K562 (cell line): ENCODE results near the gene MMP2. TPM values are rescaled to one million over a fixed set of nuclear protein-coding genes. Genes with fewer than 3 reads are reported as not detected.

ENCODE experiments used
- CREB3 ChIP-seq: fragments of 450-650 bp; conservative IDR thresholded peaks from 2 replicates; pipeline ENCODE4 v1.6.1; 2016; ENCODE audit warnings: missing genetic modification characterization, low read depth, mild to moderate bottlenecking, missing compliant biosample characterization, moderate library complexity
- STAT5B ChIP-seq: fragments of 250-450 bp; sonication (Bioruptor Pico); IDR thresholded peaks from 2 replicates; pipeline ENCODE4 v1.8.0; 2021; ENCODE audit warnings: mild to moderate bottlenecking, inconsistent platforms
- polyA plus RNA-seq, 8 experiments: library from polyadenylated mRNA; depleted of rRNA in 4 of 8; stranded (reverse) in 5 of 8; unstranded in 3 of 8; fragments of >200 nt; fragmentation: Nextera tagmentation in 2 of 8; fragmentation: Illumina TruSeq in 1 of 8; extraction: Ambion mirVana in 2 of 8; extraction: Trizol in 1 of 8; gene quantifications; 2 replicates each; pipeline versions ENCODE4 v1.2.1 to v1.2.3, GENCODE V29; 2011 to 2014; ENCODE audit warnings: inconsistent platforms in 1 of 8, missing spikeins in 1 of 8
- total RNA-seq, 7 experiments: library from RNA; depleted of rRNA in 6 of 7; stranded (reverse); fragments of >200 nt in 6 of 7; fragmentation: Illumina TruSeq in 2 of 7; extraction: Trizol in 2 of 7; gene quantifications; 2 replicates each; pipeline versions ENCODE4 v1.2.1 to v1.2.3, GENCODE V29; 2011 to 2021; ENCODE audit warnings: low replicate concordance in 1 of 7
- TF ChIP-seq, protein P1 (sequence below): IDR thresholded peaks from 2 replicates; pipeline ENCODE4 v1.6.1; 2011; ENCODE audit warnings: borderline replicate concordance, low read depth, mild to moderate bottlenecking, moderate library complexity, low read length; ENCODE audit not compliant: insufficient read depth, poor library complexity, severe bottlenecking
- TF ChIP-seq, protein P2 (sequence below): fragments of 450-650 bp; IDR thresholded peaks from 2 replicates; pipeline ENCODE4 v1.6.1; 2016; ENCODE audit warnings: mild to moderate bottlenecking, moderate library complexity
- TF ChIP-seq, protein P3 (sequence below): fragments of 200-800 bp; sonication (Bioruptor generic); IDR thresholded peaks from 2 replicates; pipeline ENCODE4 v1.6.1; 2016; ENCODE audit warnings: missing genetic modification characterization, missing compliant biosample characterization

The MMP2 gene
- total and polyA plus RNA-seq, 9 of the 15 experiments (the other 6 are each of a cell fraction or from before 2014, with no cell fraction given) = 0.05 to 0.53 TPM; not detected in 7

DNA sequence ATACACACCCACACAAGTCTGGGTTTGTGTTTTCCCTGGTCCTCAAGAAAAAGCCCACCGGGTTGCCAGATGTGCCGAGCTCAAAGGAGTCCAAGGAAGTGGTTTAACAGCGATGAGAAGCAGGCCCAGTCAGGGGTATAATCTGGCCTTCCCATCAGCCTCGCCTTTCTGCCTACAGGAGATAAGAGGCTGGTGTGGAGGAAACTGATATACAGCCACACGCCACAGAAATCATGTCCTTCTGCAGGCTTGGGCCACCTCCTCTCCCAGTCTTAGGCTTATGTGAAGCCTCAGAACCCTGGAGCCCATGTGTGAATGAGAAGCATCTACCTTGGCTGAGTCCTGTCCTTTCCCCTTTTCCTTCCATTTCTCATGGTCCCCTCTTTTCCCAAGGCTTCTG is 43.6 kb upstream of the MMP2 start (continued):
- TF ChIP-seq, protein P1, sequence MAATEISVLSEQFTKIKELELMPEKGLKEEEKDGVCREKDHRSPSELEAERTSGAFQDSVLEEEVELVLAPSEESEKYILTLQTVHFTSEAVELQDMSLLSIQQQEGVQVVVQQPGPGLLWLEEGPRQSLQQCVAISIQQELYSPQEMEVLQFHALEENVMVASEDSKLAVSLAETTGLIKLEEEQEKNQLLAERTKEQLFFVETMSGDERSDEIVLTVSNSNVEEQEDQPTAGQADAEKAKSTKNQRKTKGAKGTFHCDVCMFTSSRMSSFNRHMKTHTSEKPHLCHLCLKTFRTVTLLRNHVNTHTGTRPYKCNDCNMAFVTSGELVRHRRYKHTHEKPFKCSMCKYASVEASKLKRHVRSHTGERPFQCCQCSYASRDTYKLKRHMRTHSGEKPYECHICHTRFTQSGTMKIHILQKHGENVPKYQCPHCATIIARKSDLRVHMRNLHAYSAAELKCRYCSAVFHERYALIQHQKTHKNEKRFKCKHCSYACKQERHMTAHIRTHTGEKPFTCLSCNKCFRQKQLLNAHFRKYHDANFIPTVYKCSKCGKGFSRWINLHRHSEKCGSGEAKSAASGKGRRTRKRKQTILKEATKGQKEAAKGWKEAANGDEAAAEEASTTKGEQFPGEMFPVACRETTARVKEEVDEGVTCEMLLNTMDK = no peak
- TF ChIP-seq, protein P2, sequence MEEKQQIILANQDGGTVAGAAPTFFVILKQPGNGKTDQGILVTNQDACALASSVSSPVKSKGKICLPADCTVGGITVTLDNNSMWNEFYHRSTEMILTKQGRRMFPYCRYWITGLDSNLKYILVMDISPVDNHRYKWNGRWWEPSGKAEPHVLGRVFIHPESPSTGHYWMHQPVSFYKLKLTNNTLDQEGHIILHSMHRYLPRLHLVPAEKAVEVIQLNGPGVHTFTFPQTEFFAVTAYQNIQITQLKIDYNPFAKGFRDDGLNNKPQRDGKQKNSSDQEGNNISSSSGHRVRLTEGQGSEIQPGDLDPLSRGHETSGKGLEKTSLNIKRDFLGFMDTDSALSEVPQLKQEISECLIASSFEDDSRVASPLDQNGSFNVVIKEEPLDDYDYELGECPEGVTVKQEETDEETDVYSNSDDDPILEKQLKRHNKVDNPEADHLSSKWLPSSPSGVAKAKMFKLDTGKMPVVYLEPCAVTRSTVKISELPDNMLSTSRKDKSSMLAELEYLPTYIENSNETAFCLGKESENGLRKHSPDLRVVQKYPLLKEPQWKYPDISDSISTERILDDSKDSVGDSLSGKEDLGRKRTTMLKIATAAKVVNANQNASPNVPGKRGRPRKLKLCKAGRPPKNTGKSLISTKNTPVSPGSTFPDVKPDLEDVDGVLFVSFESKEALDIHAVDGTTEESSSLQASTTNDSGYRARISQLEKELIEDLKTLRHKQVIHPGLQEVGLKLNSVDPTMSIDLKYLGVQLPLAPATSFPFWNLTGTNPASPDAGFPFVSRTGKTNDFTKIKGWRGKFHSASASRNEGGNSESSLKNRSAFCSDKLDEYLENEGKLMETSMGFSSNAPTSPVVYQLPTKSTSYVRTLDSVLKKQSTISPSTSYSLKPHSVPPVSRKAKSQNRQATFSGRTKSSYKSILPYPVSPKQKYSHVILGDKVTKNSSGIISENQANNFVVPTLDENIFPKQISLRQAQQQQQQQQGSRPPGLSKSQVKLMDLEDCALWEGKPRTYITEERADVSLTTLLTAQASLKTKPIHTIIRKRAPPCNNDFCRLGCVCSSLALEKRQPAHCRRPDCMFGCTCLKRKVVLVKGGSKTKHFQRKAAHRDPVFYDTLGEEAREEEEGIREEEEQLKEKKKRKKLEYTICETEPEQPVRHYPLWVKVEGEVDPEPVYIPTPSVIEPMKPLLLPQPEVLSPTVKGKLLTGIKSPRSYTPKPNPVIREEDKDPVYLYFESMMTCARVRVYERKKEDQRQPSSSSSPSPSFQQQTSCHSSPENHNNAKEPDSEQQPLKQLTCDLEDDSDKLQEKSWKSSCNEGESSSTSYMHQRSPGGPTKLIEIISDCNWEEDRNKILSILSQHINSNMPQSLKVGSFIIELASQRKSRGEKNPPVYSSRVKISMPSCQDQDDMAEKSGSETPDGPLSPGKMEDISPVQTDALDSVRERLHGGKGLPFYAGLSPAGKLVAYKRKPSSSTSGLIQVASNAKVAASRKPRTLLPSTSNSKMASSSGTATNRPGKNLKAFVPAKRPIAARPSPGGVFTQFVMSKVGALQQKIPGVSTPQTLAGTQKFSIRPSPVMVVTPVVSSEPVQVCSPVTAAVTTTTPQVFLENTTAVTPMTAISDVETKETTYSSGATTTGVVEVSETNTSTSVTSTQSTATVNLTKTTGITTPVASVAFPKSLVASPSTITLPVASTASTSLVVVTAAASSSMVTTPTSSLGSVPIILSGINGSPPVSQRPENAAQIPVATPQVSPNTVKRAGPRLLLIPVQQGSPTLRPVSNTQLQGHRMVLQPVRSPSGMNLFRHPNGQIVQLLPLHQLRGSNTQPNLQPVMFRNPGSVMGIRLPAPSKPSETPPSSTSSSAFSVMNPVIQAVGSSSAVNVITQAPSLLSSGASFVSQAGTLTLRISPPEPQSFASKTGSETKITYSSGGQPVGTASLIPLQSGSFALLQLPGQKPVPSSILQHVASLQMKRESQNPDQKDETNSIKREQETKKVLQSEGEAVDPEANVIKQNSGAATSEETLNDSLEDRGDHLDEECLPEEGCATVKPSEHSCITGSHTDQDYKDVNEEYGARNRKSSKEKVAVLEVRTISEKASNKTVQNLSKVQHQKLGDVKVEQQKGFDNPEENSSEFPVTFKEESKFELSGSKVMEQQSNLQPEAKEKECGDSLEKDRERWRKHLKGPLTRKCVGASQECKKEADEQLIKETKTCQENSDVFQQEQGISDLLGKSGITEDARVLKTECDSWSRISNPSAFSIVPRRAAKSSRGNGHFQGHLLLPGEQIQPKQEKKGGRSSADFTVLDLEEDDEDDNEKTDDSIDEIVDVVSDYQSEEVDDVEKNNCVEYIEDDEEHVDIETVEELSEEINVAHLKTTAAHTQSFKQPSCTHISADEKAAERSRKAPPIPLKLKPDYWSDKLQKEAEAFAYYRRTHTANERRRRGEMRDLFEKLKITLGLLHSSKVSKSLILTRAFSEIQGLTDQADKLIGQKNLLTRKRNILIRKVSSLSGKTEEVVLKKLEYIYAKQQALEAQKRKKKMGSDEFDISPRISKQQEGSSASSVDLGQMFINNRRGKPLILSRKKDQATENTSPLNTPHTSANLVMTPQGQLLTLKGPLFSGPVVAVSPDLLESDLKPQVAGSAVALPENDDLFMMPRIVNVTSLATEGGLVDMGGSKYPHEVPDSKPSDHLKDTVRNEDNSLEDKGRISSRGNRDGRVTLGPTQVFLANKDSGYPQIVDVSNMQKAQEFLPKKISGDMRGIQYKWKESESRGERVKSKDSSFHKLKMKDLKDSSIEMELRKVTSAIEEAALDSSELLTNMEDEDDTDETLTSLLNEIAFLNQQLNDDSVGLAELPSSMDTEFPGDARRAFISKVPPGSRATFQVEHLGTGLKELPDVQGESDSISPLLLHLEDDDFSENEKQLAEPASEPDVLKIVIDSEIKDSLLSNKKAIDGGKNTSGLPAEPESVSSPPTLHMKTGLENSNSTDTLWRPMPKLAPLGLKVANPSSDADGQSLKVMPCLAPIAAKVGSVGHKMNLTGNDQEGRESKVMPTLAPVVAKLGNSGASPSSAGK = no peak
- TF ChIP-seq CREB3 = no peak
- TF ChIP-seq STAT5B = no peak
- TF ChIP-seq, protein P3, sequence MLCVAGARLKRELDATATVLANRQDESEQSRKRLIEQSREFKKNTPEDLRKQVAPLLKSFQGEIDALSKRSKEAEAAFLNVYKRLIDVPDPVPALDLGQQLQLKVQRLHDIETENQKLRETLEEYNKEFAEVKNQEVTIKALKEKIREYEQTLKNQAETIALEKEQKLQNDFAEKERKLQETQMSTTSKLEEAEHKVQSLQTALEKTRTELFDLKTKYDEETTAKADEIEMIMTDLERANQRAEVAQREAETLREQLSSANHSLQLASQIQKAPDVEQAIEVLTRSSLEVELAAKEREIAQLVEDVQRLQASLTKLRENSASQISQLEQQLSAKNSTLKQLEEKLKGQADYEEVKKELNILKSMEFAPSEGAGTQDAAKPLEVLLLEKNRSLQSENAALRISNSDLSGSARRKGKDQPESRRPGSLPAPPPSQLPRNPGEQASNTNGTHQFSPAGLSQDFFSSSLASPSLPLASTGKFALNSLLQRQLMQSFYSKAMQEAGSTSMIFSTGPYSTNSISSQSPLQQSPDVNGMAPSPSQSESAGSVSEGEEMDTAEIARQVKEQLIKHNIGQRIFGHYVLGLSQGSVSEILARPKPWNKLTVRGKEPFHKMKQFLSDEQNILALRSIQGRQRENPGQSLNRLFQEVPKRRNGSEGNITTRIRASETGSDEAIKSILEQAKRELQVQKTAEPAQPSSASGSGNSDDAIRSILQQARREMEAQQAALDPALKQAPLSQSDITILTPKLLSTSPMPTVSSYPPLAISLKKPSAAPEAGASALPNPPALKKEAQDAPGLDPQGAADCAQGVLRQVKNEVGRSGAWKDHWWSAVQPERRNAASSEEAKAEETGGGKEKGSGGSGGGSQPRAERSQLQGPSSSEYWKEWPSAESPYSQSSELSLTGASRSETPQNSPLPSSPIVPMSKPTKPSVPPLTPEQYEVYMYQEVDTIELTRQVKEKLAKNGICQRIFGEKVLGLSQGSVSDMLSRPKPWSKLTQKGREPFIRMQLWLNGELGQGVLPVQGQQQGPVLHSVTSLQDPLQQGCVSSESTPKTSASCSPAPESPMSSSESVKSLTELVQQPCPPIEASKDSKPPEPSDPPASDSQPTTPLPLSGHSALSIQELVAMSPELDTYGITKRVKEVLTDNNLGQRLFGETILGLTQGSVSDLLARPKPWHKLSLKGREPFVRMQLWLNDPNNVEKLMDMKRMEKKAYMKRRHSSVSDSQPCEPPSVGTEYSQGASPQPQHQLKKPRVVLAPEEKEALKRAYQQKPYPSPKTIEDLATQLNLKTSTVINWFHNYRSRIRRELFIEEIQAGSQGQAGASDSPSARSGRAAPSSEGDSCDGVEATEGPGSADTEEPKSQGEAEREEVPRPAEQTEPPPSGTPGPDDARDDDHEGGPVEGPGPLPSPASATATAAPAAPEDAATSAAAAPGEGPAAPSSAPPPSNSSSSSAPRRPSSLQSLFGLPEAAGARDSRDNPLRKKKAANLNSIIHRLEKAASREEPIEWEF (CRISPR knock-in tag) = no peak
